HepG2 (cell line): ENCODE results near the gene ARMH1. TPM values are rescaled to one million over a fixed set of nuclear protein-coding genes. Genes with fewer than 3 reads are reported as not detected.

Source experiments
- ATAC-seq: fragments of 200-7000 bp; cut with Tn5 transposase; 3 replicates; pipeline ENCODE4 v1.9.1; 2020; ENCODE audit warnings: mild to moderate bottlenecking, moderate library complexity
- BruUV-seq: library from RNA; stranded (reverse); fragments of 400-500 nt; replicated peaks from 2 replicates; lab custom pipeline; 2021; lab: Mats Ljungman, UMichigan
- CTCF ChIA-PET: fragments of 300-600 bp; formaldehyde crosslinking; extraction: SDS; loops from one replicate; lab custom pipeline; 2021; ENCODE audit warnings: low total read pairs, inconsistent platforms, low intra/inter-chr PET ratio; lab: Yijun Ruan, JAX
- POLR2A ChIA-PET: fragments of 350-600 bp; sonication (Branson Sonifier 250); formaldehyde crosslinking; loops from one replicate; lab custom pipeline; 2020; ENCODE audit warnings: antibody characterized with exemption, inconsistent platforms; lab: Yijun Ruan, JAX
- DNase-seq: peaks from one replicate; pipeline ENCODE4 v3.0.0-alpha.2; 2015; ENCODE audit warnings: low spot score
- FAIRE-seq: peaks from 3 replicates; lab custom pipeline; 2011; peaks lifted over from hg19 to GRCh38; lab: Jason Lieb, UNC
- H2AFZ ChIP-seq: one replicate; pipeline ENCODE4 v1.6.1; 2011; ENCODE audit warnings: low read length, inconsistent platforms
- H3K27ac ChIP-seq: fragments of 300-600 bp; 3 replicates; pipeline ENCODE4 v1.8.0; 2011; ENCODE audit warnings: mixed run types, mild to moderate bottlenecking, mixed read lengths, low read length, inconsistent platforms; ENCODE audit not compliant: insufficient read depth; ENCODE audit errors: extremely low read length
- H3K27me3 ChIP-seq, 2 experiments: fragments of 200-600 bp in 1 of 2; 2 replicates in 1 of 2; 3 replicates in 1 of 2; pipeline versions ENCODE4 v1.6.0 to v1.8.0; 2011; ENCODE audit warnings: low read length in 2 of 2, mild to moderate bottlenecking in 2 of 2, moderate library complexity in 2 of 2, inconsistent platforms in 1 of 2; ENCODE audit not compliant: insufficient read depth in 2 of 2, control insufficient read depth in 1 of 2
- H3K36me3 ChIP-seq, 2 experiments: fragments of 200-600 bp in 1 of 2; replicated peaks in 1 of 2; 2 replicates in 1 of 2; 3 replicates in 1 of 2; pipeline versions ENCODE4 v1.5.1 to v1.8.0; 2011; ENCODE audit warnings: low read length in 2 of 2, inconsistent platforms in 1 of 2; ENCODE audit not compliant: insufficient read depth in 2 of 2, control insufficient read depth in 1 of 2
- H3K4me1 ChIP-seq: 2 replicates; pipeline ENCODE4 v1.5.1; 2012; ENCODE audit warnings: low read length, inconsistent platforms; ENCODE audit not compliant: insufficient read depth
- H3K4me2 ChIP-seq: 2 replicates; pipeline ENCODE4 v1.6.0; 2011; ENCODE audit warnings: low read depth, low read length, inconsistent platforms
- H3K4me3 ChIP-seq, 3 experiments: fragments of 200-600 bp in 1 of 3; sonication (generic), shearing (Covaris generic) in 1 of 3; replicated peaks in 1 of 3; 2 replicates each; pipeline ENCODE4 v1.5.1; 2011 to 2016; ENCODE audit warnings: low read length in 3 of 3, inconsistent platforms in 2 of 3, low read depth in 2 of 3, mild to moderate bottlenecking in 2 of 3, control low read depth in 1 of 3, mixed read lengths in 1 of 3; ENCODE audit not compliant: insufficient read depth in 1 of 3
- H3K79me2 ChIP-seq: one replicate; pipeline ENCODE4 v1.6.1; 2011; ENCODE audit warnings: low read length, inconsistent platforms; ENCODE audit not compliant: insufficient read depth
- H3K9ac ChIP-seq: 2 replicates; pipeline ENCODE4 v1.6.0; 2011; ENCODE audit warnings: mild to moderate bottlenecking, low read depth, low read length, inconsistent platforms; ENCODE audit not compliant: insufficient read depth
- H3K9me3 ChIP-seq: 2 replicates; pipeline ENCODE4 v1.5.1; 2012; ENCODE audit warnings: mild to moderate bottlenecking, low read length
- H4K20me1 ChIP-seq: 2 replicates; pipeline ENCODE4 v1.6.0; 2011; ENCODE audit warnings: inconsistent platforms, mild to moderate bottlenecking, low read length, moderate library complexity; ENCODE audit not compliant: insufficient read depth
- ESRRA ChIP-seq: sonication (generic); formaldehyde crosslinking; IDR thresholded peaks from 2 replicates; pipeline ENCODE4 v1.5.1; 2020; ENCODE audit warnings: mild to moderate bottlenecking, low read depth, missing genetic modification reagents
- ETV5 ChIP-seq: IDR thresholded peaks from 2 replicates; pipeline ENCODE4 v1.6.1; 2018; ENCODE audit warnings: missing biosample characterization, missing genetic modification reagents, inconsistent platforms, borderline replicate concordance
- HMG20A ChIP-seq: IDR thresholded peaks from 2 replicates; pipeline ENCODE4 v1.6.1; 2016; ENCODE audit warnings: borderline replicate concordance
- MEIS2 ChIP-seq: sonication (generic); formaldehyde crosslinking; IDR thresholded peaks from 2 replicates; pipeline ENCODE4 v1.9.0; 2021; ENCODE audit warnings: mild to moderate bottlenecking, missing genetic modification reagents
- PHF21A ChIP-seq: sonication (generic); formaldehyde crosslinking; IDR thresholded peaks from 2 replicates; pipeline ENCODE4 v1.5.0; 2020; ENCODE audit warnings: mild to moderate bottlenecking, missing genetic modification reagents
- PLRG1 ChIP-seq: fragments of 450-650 bp; conservative IDR thresholded peaks from 2 replicates; pipeline ENCODE4 v1.6.1; 2016
- SNAPC2 ChIP-seq: sonication (generic); formaldehyde crosslinking; IDR thresholded peaks from 2 replicates; pipeline ENCODE4 v1.8.1; 2022; ENCODE audit warnings: mild to moderate bottlenecking, missing genetic modification reagents
- TCF7L2 ChIP-seq: IDR thresholded peaks from 2 replicates; pipeline ENCODE4 v1.6.1; 2011; ENCODE audit warnings: mild to moderate bottlenecking, low read depth, low read length, moderate library complexity
- ZNF101 ChIP-seq: sonication (generic); formaldehyde crosslinking; IDR thresholded peaks from 2 replicates; pipeline ENCODE4 v1.4.0; 2020; ENCODE audit warnings: mild to moderate bottlenecking, low read depth, missing genetic modification reagents, borderline replicate concordance
- ZNF160 ChIP-seq: sonication (generic); formaldehyde crosslinking; IDR thresholded peaks from 2 replicates; pipeline ENCODE4 v1.8.0; 2022; ENCODE audit warnings: mild to moderate bottlenecking, inconsistent platforms, missing genetic modification reagents
- ZZZ3 ChIP-seq: sonication (generic); formaldehyde crosslinking; IDR thresholded peaks from 2 replicates; pipeline ENCODE4 v1.4.0; 2020; ENCODE audit warnings: missing genetic modification reagents, mild to moderate bottlenecking, borderline replicate concordance
- WGBS: methylation state at CpG from one replicate; pipeline ENCODE4 v1.1.6; 2017; ENCODE audit warnings: low lambda C conversion rate; 5-methylcytosine and 5-hydroxymethylcytosine counted together
- in situ Hi-C: cut with HindIII; loops from 2 replicates; pipeline ENCODE4 v1.10.0; 2017; ENCODE audit warnings: low pct_unique_long_range_greater_than_20kb; ENCODE audit not compliant: extremely low pct_ligation_motif_present
- intact Hi-C: fragments of 100-400 bp; cut with micrococcal nuclease; formaldehyde crosslinking; loops from one replicate; pipeline ENCODE4 v1.10.0; 2022; ENCODE audit not compliant: unreplicated experiment
- polyA plus RNA-seq, 8 experiments: library from polyadenylated mRNA; depleted of rRNA in 3 of 8; stranded (reverse) in 7 of 8; unstranded in 1 of 8; fragments of >200 nt; fragmentation: Illumina TruSeq in 4 of 8; extraction: Trizol in 4 of 8; gene quantifications; 2 replicates each; pipeline versions ENCODE4 v1.2.1 to v1.2.3, GENCODE V29; 2011 to 2016; ENCODE audit warnings: low read depth in 4 of 8, missing spikeins in 1 of 8, mixed read lengths in 1 of 8; ENCODE audit not compliant: insufficient read depth in 1 of 8
- total RNA-seq, 5 experiments: library from RNA; depleted of rRNA; stranded (reverse); fragments of >200 nt; fragmentation: Illumina TruSeq; extraction: Trizol; gene quantifications; 2 replicates each; pipeline ENCODE4 v1.2.3, GENCODE V29; 2016; ENCODE audit warnings: low read depth in 1 of 5
- TF ChIP-seq, protein P1 (sequence below): sonication (generic); formaldehyde crosslinking; IDR thresholded peaks from 2 replicates; pipeline ENCODE4 v1.4.0; 2020; ENCODE audit warnings: missing genetic modification reagents

The ARMH1 gene
- total and polyA plus RNA-seq, 2 of the 13 experiments (the other 11 are each of a cell fraction or from before 2014, with no cell fraction given): 0.69 TPM; not detected in 1

DNA sequence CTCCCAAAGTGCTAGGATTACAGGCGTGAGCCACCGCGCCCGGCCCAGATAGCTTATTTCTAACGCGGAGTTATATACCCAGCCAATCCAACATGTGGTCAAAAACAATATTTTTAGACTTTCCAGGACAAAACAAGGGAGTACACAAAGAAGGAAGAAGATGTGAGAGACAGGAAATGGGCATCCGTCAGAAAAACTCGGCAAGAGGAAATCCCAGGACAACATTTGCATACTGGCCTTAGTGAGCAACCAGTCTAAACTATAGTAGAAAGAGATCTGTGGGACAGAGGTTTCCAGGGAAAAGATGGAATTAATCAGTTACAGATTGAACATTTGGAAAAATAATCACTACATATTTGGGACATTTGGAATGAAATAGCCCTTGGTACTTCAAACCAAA is 11.4 kb downstream of the ARMH1 start:
- in situ Hi-C loops (no loop called here), intact Hi-C loops (no loop called here)
- no peak overlapping the region for H3K4me3 ChIP-seq
- WGBS: 68% methylated on average over 8 of the region's 8 CpGs
- no peaks in the 10 kb centered on the region for H3K36me3 ChIP-seq
- no peak overlapping the region for H3K9ac ChIP-seq
- H3K4me1 ChIP-seq: peaks cover 64% of the 10 kb centered on the region
- no peak for TF ChIP-seq SNAPC2 (CRISPR knock-in tag)
- no peak for TF ChIP-seq PLRG1
- no peak for TF ChIP-seq ZNF160
- no peak for TF ChIP-seq HMG20A (CRISPR knock-in tag)
- TF ChIP-seq ZZZ3 (CRISPR knock-in tag): no peak
- TF ChIP-seq, protein P1, sequence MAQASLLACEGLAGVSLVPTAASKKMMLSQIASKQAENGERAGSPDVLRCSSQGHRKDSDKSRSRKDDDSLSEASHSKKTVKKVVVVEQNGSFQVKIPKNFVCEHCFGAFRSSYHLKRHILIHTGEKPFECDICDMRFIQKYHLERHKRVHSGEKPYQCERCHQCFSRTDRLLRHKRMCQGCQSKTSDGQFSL: no peak
- TF ChIP-seq ZNF101: no peak
- TF ChIP-seq ESRRA (CRISPR knock-in tag): no peak
- no peak for TF ChIP-seq PHF21A (CRISPR knock-in tag)
- no peak for TF ChIP-seq MEIS2
- TF ChIP-seq TCF7L2: no peak
- TF ChIP-seq ETV5 (CRISPR knock-in tag): no peak
- no peak for ATAC-seq
- no peak for DNase-seq
- ChIA-PET POLR2A (interaction anchor here (0.8 to 1.1 kb wide), 2 partner anchors 11 to 42 kb away, joined by 3 read pairs; partner anchors contain the start of genes ARMH1 and TMEM53), CTCF (no interaction called here)
- no peak overlapping the region for H2AFZ ChIP-seq
- H3K9me3 ChIP-seq: no peaks in the 10 kb centered on the region
- H3K27me3 ChIP-seq: no peaks in the 10 kb centered on the region
- FAIRE-seq: no peak
- no peaks in the 10 kb centered on the region for H3K79me2 ChIP-seq
- BruUV-seq: no TSS peak
- no peak overlapping the region for H3K4me2 ChIP-seq
- no peaks in the 10 kb centered on the region for H4K20me1 ChIP-seq
- no peak overlapping the region for H3K27ac ChIP-seq
